HCT116 (cell line): ENCODE measurements around the gene CYP27A1.

Experiments
- CTCF ChIP-seq, 3 experiments: fragments of 200-600 bp in 1 of 3; sonication (generic) in 1 of 3; IDR thresholded peaks in 2 of 3; conservative IDR thresholded peaks in 1 of 3; 2 replicates each; pipeline ENCODE4 v1.5.1; 2012 to 2017; ENCODE audit warnings: low read depth in 2 of 3, low read length in 2 of 3, antibody characterized with exemption in 1 of 3, borderline replicate concordance in 1 of 3, control low read depth in 1 of 3, mild to moderate bottlenecking in 1 of 3, mixed read lengths in 1 of 3, mixed run types in 1 of 3, moderate library complexity in 1 of 3; ENCODE audit not compliant: insufficient read depth in 1 of 3
- ELF1 ChIP-seq: IDR thresholded peaks from 2 replicates; pipeline ENCODE4 v1.6.1; 2012; ENCODE audit warnings: low read depth, borderline replicate concordance
- EZH2 ChIP-seq: fragments of 200-600 bp; sonication (generic); IDR thresholded peaks from 2 replicates; pipeline ENCODE4 v1.6.1; 2017; ENCODE audit warnings: antibody characterized with exemption, mixed run types
- EZH2phosphoT487 ChIP-seq: fragments of 200-600 bp; IDR thresholded peaks from 2 replicates; pipeline ENCODE4 v1.6.1; 2018; ENCODE audit warnings: antibody characterized with exemption, borderline replicate concordance
- FOSL1 ChIP-seq: IDR thresholded peaks from 2 replicates; pipeline ENCODE4 v1.6.1; 2012; ENCODE audit warnings: low read depth
- POLR2A ChIP-seq: IDR thresholded peaks from 2 replicates; pipeline ENCODE4 v1.7.0; 2011; ENCODE audit warnings: borderline replicate concordance; ENCODE audit not compliant: insufficient read depth, insufficient read length; ENCODE audit errors: extremely low read depth
- POLR2AphosphoS5 ChIP-seq: IDR thresholded peaks from 2 replicates; pipeline ENCODE4 v1.6.1; 2011; ENCODE audit warnings: mild to moderate bottlenecking, low read depth, low read length, moderate library complexity
- SIN3A ChIP-seq: IDR thresholded peaks from 2 replicates; pipeline ENCODE4 v1.6.1; 2012; ENCODE audit warnings: low read depth
- ZBTB33 ChIP-seq: IDR thresholded peaks from 2 replicates; pipeline ENCODE4 v1.6.1; 2011; ENCODE audit warnings: mild to moderate bottlenecking, low read length, moderate library complexity; ENCODE audit not compliant: insufficient replicate concordance; ENCODE audit errors: extremely low read depth
- TF ChIP-seq, protein P1 (sequence below): IDR thresholded peaks from 2 replicates; pipeline ENCODE4 v1.6.1; 2012

GRCh38 chr2:218851286-218851685 is 69.3 kb downstream of the CYP27A1 start:
- TF ChIP-seq ELF1: no peak
- TF ChIP-seq FOSL1: no peak
- TF ChIP-seq CTCF (IDR thresholded peaks at IDR 0.05 in 2 of 3, conservative IDR thresholded peaks at IDR 0.05 in 1 of 3; ENCODE audit: borderline replicate concordance in 1 of 3, insufficient read depth in 1 of 3, low read depth in 2 of 3, low read length in 2 of 3): no peak
- no peak for TF ChIP-seq SIN3A
- TF ChIP-seq, protein P1, sequence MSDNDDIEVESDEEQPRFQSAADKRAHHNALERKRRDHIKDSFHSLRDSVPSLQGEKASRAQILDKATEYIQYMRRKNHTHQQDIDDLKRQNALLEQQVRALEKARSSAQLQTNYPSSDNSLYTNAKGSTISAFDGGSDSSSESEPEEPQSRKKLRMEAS: no peak
- no peak for TF ChIP-seq POLR2A
- TF ChIP-seq EZH2: no peak
- no peak for TF ChIP-seq POLR2AphosphoS5
- no peak for TF ChIP-seq ZBTB33
- no peak for TF ChIP-seq EZH2phosphoT487
